ENCODE results near the gene TSPEAR. TPM values are rescaled to one million over a fixed set of nuclear protein-coding genes. Genes with fewer than 3 reads are reported as not detected.

TSPEAR gene
- total RNA-seq, 1 donor from 2014 or later: not detected

- Mint-ChIP-seq H3K4me1 (ENCODE audit: low read depth) (no peaks in the 10 kb centered on the region), H3K9me3 (no peaks in the 10 kb centered on the region), H3K27ac (no peak overlapping the region), H3K4me3 (no peak overlapping the region), H3K36me3 (ENCODE audit: low read depth) (no peaks in the 10 kb centered on the region), H3K27me3 (ENCODE audit: insufficient read depth) (peaks cover 12% of the 10 kb centered on the region)
- intact Hi-C loops (cut with micrococcal nuclease): no loop called here
- no peak for DNase-seq (ENCODE audit: low spot score)
These were observed 39.9 kb upstream of the TSPEAR start for GRCh38 chr21:44751186-44751798.

DNA sequence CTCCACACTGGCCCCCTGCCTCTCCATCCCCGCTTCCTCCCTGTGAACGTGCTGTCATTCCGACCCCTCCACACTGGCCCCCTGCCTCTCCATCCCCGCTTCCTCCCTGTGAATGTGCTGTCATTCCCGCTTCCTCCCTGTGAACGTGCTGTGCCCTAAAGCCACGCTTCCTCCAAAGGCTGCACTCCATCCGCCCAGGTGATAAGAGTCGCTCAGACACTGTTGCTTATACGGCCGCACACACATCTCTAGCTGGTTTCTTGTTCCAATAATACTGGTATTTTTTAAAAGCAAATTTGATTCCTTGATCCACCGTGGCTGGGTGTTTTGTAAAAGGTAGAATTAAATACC lies 39.3 kb upstream of the TSPEAR start:
- no peaks in the 10 kb centered on the region for H3K9me3 Mint-ChIP-seq
- no peaks in the 10 kb centered on the region for H3K36me3 Mint-ChIP-seq (ENCODE audit: low read depth)
- no peak overlapping the region for H3K27ac Mint-ChIP-seq
- H3K27me3 Mint-ChIP-seq (ENCODE audit: insufficient read depth): peaks cover 12% of the 10 kb centered on the region
- intact Hi-C loops (cut with micrococcal nuclease): no loop called here
- H3K4me1 Mint-ChIP-seq (ENCODE audit: low read depth): no peaks in the 10 kb centered on the region
- no peak for DNase-seq (ENCODE audit: low spot score)
- no peak overlapping the region for H3K4me3 Mint-ChIP-seq

- intact Hi-C loops (cut with micrococcal nuclease): no loop called here
- DNase-seq (ENCODE audit: low spot score): no peak
- Mint-ChIP-seq H3K27me3 (ENCODE audit: insufficient read depth) (peaks cover 12% of the 10 kb centered on the region), H3K4me3 (no peak overlapping the region), H3K4me1 (ENCODE audit: low read depth) (no peaks in the 10 kb centered on the region), H3K27ac (no peak overlapping the region), H3K9me3 (no peaks in the 10 kb centered on the region), H3K36me3 (ENCODE audit: low read depth) (no peaks in the 10 kb centered on the region)
These were observed 38.6 kb upstream of the TSPEAR start for GRCh38 chr21:44749759-44750674.

DNA sequence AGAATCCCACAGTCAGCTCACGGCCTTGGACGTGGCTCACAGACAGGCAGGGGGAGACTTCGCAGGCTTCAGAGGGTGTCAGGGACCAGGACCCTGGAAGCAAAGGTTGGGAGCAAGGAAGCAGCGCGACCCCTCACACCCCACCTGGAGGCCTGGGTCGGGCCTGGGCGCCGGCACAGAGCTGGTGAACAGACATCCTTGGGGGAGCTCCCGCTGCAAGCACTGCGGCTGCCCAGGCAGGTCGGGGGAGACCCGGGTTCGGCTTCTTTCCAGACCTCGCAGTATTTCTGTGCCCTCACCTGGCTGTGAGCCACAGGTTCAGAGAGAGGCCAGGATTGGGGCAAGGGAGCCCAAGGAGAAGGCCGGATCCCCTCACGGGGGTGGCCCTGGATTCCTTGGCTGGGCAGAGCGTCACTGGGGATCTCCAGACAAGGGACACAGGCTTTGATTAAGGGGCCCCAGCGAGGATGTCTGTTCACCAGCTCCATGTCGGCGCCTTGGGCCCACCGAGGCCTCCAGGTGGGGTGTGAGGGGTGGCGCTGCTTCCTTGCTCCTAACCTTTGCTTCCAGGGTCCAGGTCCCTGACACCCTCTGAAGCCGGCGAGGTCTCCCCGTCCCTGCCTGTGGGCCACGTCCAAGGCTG lies 37.9 kb upstream of the TSPEAR start:
- Mint-ChIP-seq H3K4me1 (ENCODE audit: low read depth) (no peaks in the 10 kb centered on the region), H3K4me3 (no peak overlapping the region), H3K36me3 (ENCODE audit: low read depth) (no peaks in the 10 kb centered on the region), H3K27me3 (ENCODE audit: insufficient read depth) (peaks cover 12% of the 10 kb centered on the region), H3K9me3 (no peaks in the 10 kb centered on the region), H3K27ac (no peak overlapping the region)
- intact Hi-C loops (cut with micrococcal nuclease): no loop called here
- DNase-seq (ENCODE audit: low spot score): no peak

GRCh38 chr21:44748621-44749020 lies 37.2 kb upstream of the TSPEAR start:
- intact Hi-C loops (cut with micrococcal nuclease): no loop called here
- Mint-ChIP-seq H3K9me3 (no peaks in the 10 kb centered on the region), H3K4me3 (no peak overlapping the region), H3K4me1 (ENCODE audit: low read depth) (no peaks in the 10 kb centered on the region), H3K36me3 (ENCODE audit: low read depth) (no peaks in the 10 kb centered on the region), H3K27me3 (ENCODE audit: insufficient read depth) (peaks cover 12% of the 10 kb centered on the region), H3K27ac (no peak overlapping the region)
- no peak for DNase-seq (ENCODE audit: low spot score)

DNA sequence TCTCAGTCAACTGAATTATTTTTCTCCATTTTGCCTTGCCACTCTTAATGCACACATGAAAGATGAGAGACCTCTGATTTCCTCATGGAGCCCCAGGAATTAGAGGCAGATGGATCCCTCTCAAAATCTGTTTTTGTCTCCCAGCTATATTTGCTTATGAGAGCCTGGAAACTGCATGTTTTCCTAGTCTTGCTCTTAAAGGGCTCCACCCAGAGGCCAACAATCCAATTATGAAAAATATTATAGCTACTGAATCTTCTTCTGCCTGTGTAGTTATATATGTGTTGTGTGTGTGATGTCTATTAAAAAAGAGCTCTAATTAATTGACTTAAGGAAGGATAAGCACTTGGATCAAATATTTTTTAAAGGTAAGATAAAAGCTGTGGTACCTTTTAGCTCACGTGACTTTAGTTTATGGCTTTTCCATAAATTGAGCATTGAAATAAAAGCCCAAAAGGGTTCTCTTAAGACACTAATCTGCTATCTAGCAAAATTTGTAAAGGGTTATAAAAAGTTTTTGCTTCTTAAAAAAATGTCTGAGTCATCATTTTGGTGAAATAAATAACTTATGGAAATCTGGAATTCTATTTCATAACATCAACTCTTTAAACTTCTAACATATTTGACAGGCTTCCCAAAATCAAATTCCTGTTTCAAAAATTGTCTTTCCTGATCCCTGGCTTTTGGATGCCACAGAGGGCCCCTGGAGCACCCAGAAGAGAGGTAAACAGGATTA lies 31.2 kb upstream of the TSPEAR start:
- Mint-ChIP-seq H3K9me3 (no peaks in the 10 kb centered on the region), H3K36me3 (ENCODE audit: low read depth) (no peaks in the 10 kb centered on the region), H3K4me3 (no peak overlapping the region), H3K27ac (no peak overlapping the region), H3K27me3 (ENCODE audit: insufficient read depth) (peaks cover 12% of the 10 kb centered on the region), H3K4me1 (ENCODE audit: low read depth) (no peaks in the 10 kb centered on the region)
- DNase-seq (ENCODE audit: low spot score): no peak
- intact Hi-C loops (cut with micrococcal nuclease): loop anchor here (1.0 to 5.0 kb wide), 2 partner anchors 50 to 232 kb away; no protein-coding TSS in a partner anchor

- Mint-ChIP-seq H3K4me1 (ENCODE audit: low read depth) (no peaks in the 10 kb centered on the region), H3K4me3 (no peak overlapping the region), H3K9me3 (no peaks in the 10 kb centered on the region), H3K36me3 (ENCODE audit: low read depth) (no peaks in the 10 kb centered on the region), H3K27ac (no peak overlapping the region), H3K27me3 (ENCODE audit: insufficient read depth) (peaks cover 15% of the 10 kb centered on the region)
- no peak for DNase-seq (ENCODE audit: low spot score)
- intact Hi-C loops (cut with micrococcal nuclease): loop anchor here (1.0 to 5.0 kb wide), 2 partner anchors 50 to 232 kb away; no protein-coding TSS in a partner anchor
These were observed 30.5 kb upstream of the TSPEAR start for GRCh38 chr21:44741921-44742320.

- H3K9me3 Mint-ChIP-seq: no peaks in the 10 kb centered on the region
- H3K27me3 Mint-ChIP-seq (ENCODE audit: insufficient read depth): peaks cover 12% of the 10 kb centered on the region
- no peak overlapping the region for H3K27ac Mint-ChIP-seq
- intact Hi-C loops (cut with micrococcal nuclease): loop anchor here (5.0 kb wide), 1 partner anchor 52 kb away; no protein-coding TSS in a partner anchor
- DNase-seq (ENCODE audit: low spot score): no peak
- no peaks in the 10 kb centered on the region for H3K36me3 Mint-ChIP-seq (ENCODE audit: low read depth)
- no peaks in the 10 kb centered on the region for H3K4me1 Mint-ChIP-seq (ENCODE audit: low read depth)
- H3K4me3 Mint-ChIP-seq: no peak overlapping the region
These were observed 29.4 kb upstream of the TSPEAR start for GRCh38 chr21:44740742-44741141.

DNA sequence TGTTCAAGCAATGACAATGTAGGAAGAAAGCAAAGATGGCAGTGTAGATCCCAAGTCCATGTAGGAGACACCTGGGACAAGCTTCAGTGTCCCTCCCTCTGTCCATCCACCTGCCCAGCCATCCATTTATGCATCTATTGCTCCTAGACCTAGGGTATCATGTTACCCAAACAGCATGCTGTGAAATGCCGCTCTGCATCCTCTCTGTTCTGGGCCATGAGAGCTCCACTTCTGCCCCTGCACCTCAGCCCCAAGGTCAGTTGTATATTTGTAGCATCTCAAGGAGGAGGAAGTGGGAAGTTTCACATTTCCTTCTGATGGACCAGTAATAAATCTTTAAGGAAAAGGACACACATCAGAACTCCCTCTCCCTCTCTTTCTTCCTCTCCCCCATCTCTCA lies 27.9 kb upstream of the TSPEAR start:
- no peaks in the 10 kb centered on the region for H3K36me3 Mint-ChIP-seq (ENCODE audit: low read depth)
- DNase-seq (ENCODE audit: low spot score): no peak
- H3K27me3 Mint-ChIP-seq (ENCODE audit: insufficient read depth): peaks cover 12% of the 10 kb centered on the region
- intact Hi-C loops (cut with micrococcal nuclease): no loop called here
- no peak overlapping the region for H3K4me3 Mint-ChIP-seq
- no peaks in the 10 kb centered on the region for H3K4me1 Mint-ChIP-seq (ENCODE audit: low read depth)
- no peak overlapping the region for H3K27ac Mint-ChIP-seq
- no peaks in the 10 kb centered on the region for H3K9me3 Mint-ChIP-seq

GRCh38 chr21:44738621-44739020 lies 27.2 kb upstream of the TSPEAR start:
- Mint-ChIP-seq H3K4me3 (no peak overlapping the region), H3K36me3 (ENCODE audit: low read depth) (no peaks in the 10 kb centered on the region), H3K4me1 (ENCODE audit: low read depth) (no peaks in the 10 kb centered on the region), H3K27ac (no peak overlapping the region), H3K9me3 (no peaks in the 10 kb centered on the region), H3K27me3 (ENCODE audit: insufficient read depth) (peaks cover 12% of the 10 kb centered on the region)
- no peak for DNase-seq (ENCODE audit: low spot score)
- intact Hi-C loops (cut with micrococcal nuclease): no loop called here

DNA sequence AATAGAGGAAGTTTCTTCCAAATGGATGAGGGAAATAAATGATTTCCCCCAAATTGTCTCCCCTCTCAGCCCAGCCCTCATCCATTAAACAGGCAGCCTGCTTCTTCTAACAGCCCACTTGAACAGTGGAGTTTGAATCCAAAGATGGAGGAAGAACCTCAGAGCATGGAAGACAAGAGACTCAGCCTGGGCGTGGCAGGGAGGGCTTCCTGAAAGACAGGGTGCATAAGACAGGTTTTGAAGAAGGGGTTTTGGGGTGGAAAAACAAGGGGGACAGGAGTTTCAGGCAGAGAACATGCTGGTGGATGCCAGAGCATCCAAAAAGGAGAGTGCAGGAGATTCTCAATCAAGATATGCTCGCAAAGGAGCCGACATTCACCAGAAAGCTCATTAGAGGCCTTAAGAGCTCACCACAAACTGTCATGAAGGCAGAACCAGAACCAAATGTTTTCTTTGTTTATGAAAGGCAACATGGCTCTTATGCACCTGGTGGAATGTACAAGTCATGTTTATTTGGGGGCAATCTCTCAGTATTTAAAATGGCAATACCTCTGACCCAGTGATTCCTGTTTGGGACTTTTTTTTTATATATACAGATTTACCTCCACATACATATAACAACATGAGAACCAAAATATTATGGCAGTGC lies 26.5 kb upstream of the TSPEAR start:
- Mint-ChIP-seq H3K27me3 (ENCODE audit: insufficient read depth) (peaks cover 14% of the 10 kb centered on the region), H3K9me3 (no peaks in the 10 kb centered on the region), H3K27ac (no peak overlapping the region), H3K4me1 (ENCODE audit: low read depth) (no peaks in the 10 kb centered on the region), H3K4me3 (no peak overlapping the region), H3K36me3 (ENCODE audit: low read depth) (no peaks in the 10 kb centered on the region)
- intact Hi-C loops (cut with micrococcal nuclease): no loop called here
- DNase-seq (ENCODE audit: low spot score): no peak

GRCh38 chr21:44736291-44737004 lies 25.1 kb upstream of the TSPEAR start:
- Mint-ChIP-seq H3K27me3 (ENCODE audit: insufficient read depth) (peaks cover 10% of the 10 kb centered on the region), H3K9me3 (no peaks in the 10 kb centered on the region), H3K4me3 (no peak overlapping the region), H3K36me3 (ENCODE audit: low read depth) (no peaks in the 10 kb centered on the region), H3K27ac (no peak overlapping the region), H3K4me1 (ENCODE audit: low read depth) (no peaks in the 10 kb centered on the region)
- intact Hi-C loops (cut with micrococcal nuclease): no loop called here
- DNase-seq (ENCODE audit: low spot score): no peak
